B cell (primary cell): ENCODE measurements around the gene EML2. TPM values are rescaled to one million over a fixed set of nuclear protein-coding genes. Genes with fewer than 3 reads are reported as not detected.

ENCODE experiments used
- ATAC-seq: fragments of 200-7000 bp; cut with Tn5 transposase; one replicate; pipeline ENCODE4 v1.10.0; 2021; ENCODE audit warnings: low read depth, mild to moderate bottlenecking, moderate number of reproducible peaks, moderate library complexity
- CTCF ChIA-PET: fragments of 350-600 bp; sonication (Branson Sonifier 250); formaldehyde crosslinking; loops from one replicate; lab custom pipeline; 2021; ENCODE audit warnings: antibody characterized with exemption, inconsistent platforms; lab: Charles Lee
- POLR2A ChIA-PET: fragments of 350-600 bp; sonication (Branson Sonifier 250); formaldehyde crosslinking; loops from one replicate; lab custom pipeline; 2021; ENCODE audit warnings: antibody characterized with exemption; lab: Charles Lee
- DNase-seq: peaks from one replicate; pipeline ENCODE4 v3.0.0; 2013
- H2AFZ ChIP-seq: 2 replicates; pipeline ENCODE4 v1.6.1; 2012; ENCODE audit warnings: mild to moderate bottlenecking, low read depth, low read length; ENCODE audit not compliant: insufficient read depth, poor library complexity, severe bottlenecking
- H3K27ac ChIP-seq, 2 donors: 1 replicate in 1 of 2; 2 replicates in 1 of 2; pipeline ENCODE4 v1.5.1; 2012 to 2013; ENCODE audit warnings: low read length in 2 of 2, mild to moderate bottlenecking in 2 of 2, moderate library complexity in 1 of 2
- H3K27me3 ChIP-seq, 4 experiments: fragments of 200-600 bp in 1 of 4; sonication (generic) in 1 of 4; replicated peaks in 1 of 4; 1 replicate in 2 of 4; 2 replicates in 2 of 4; pipeline versions ENCODE4 v1.6.1 to v1.7.0; 2013 to 2016; ENCODE audit warnings: low read length in 3 of 4, mild to moderate bottlenecking in 2 of 4, mixed read lengths in 1 of 4, moderate library complexity in 1 of 4; ENCODE audit not compliant: insufficient read depth in 4 of 4, control insufficient read depth in 3 of 4; ENCODE audit errors: control extremely low read depth in 1 of 4
- H3K36me3 ChIP-seq, 2 experiments: replicated peaks in 1 of 2; 1 replicate in 1 of 2; 2 replicates in 1 of 2; pipeline versions ENCODE4 v1.6.1 to v1.7.1; 2013; ENCODE audit warnings: low read length in 1 of 2; ENCODE audit not compliant: insufficient read depth in 2 of 2, control insufficient read depth in 1 of 2; ENCODE audit errors: control extremely low read depth in 1 of 2, extremely low read depth in 1 of 2
- H3K4me1 ChIP-seq, 2 donors: fragments of 200-600 bp in 1 of 2; sonication (generic) in 1 of 2; 1 replicate in 1 of 2; 2 replicates in 1 of 2; pipeline versions ENCODE4 v1.5.1 to v1.6.1; 2013 to 2017; ENCODE audit warnings: low read length in 2 of 2; ENCODE audit not compliant: control insufficient read depth in 2 of 2, insufficient read depth in 2 of 2
- H3K4me2 ChIP-seq: replicated peaks from 2 replicates; pipeline ENCODE3; 2012; ENCODE audit warnings: mild to moderate bottlenecking, low read depth, low read length; ENCODE audit not compliant: poor library complexity, severe bottlenecking
- H3K4me3 ChIP-seq, 5 experiments: fragments of 200-600 bp in 1 of 5; sonication (generic) in 1 of 5; 1 replicate in 3 of 5; 2 replicates in 2 of 5; pipeline versions ENCODE4 v1.5.1 to v1.7.0; 2011 to 2016; ENCODE audit warnings: low read length in 4 of 5, mild to moderate bottlenecking in 4 of 5, low read depth in 2 of 5, control low read depth in 1 of 5, moderate library complexity in 1 of 5; ENCODE audit not compliant: insufficient read depth in 1 of 5; ENCODE audit errors: control extremely low read depth in 1 of 5, extremely low read depth in 1 of 5
- H3K79me2 ChIP-seq: fragments of 200-600 bp; sonication (generic); one replicate; pipeline ENCODE4 v1.6.0; 2016; ENCODE audit warnings: low read length; ENCODE audit not compliant: control insufficient read depth, insufficient read depth
- H3K9ac ChIP-seq: fragments of 200-600 bp; sonication (generic); 2 replicates; pipeline ENCODE4 v1.6.1; 2017; ENCODE audit warnings: mild to moderate bottlenecking, low read length, moderate library complexity
- H3K9me3 ChIP-seq, 3 donors: one replicate each; pipeline versions ENCODE4 v1.6.1 to v1.7.1; 2013; ENCODE audit warnings: low read length in 2 of 3; ENCODE audit not compliant: control insufficient read depth in 2 of 3, insufficient read depth in 1 of 3; ENCODE audit errors: control extremely low read depth in 1 of 3
- H4K20me1 ChIP-seq: 2 replicates; pipeline ENCODE4 v1.6.0; 2012; ENCODE audit warnings: mild to moderate bottlenecking, low read length; ENCODE audit not compliant: insufficient read depth, control insufficient read depth, poor library complexity, severe bottlenecking
- H3K27ac Mint-ChIP-seq: one replicate; pipeline ENCODE4 v1.8.0; 2021; ENCODE audit warnings: mixed read lengths
- H3K27me3 Mint-ChIP-seq: one replicate; pipeline ENCODE4 v1.8.0; 2021; ENCODE audit warnings: mixed read lengths
- H3K4me1 Mint-ChIP-seq: one replicate; pipeline ENCODE4 v1.8.0; 2021; ENCODE audit warnings: mixed read lengths
- H3K4me3 Mint-ChIP-seq: one replicate; pipeline ENCODE4 v1.8.0; 2021; ENCODE audit warnings: mixed read lengths
- H3K9me3 Mint-ChIP-seq: one replicate; pipeline ENCODE4 v1.8.0; 2022; ENCODE audit warnings: mixed read lengths; ENCODE audit not compliant: insufficient read depth
- EZH2 ChIP-seq: IDR thresholded peaks from 2 replicates; pipeline ENCODE4 v1.6.1; 2012; ENCODE audit warnings: borderline replicate concordance, low read depth, mild to moderate bottlenecking, moderate library complexity, low read length; ENCODE audit not compliant: insufficient read depth, poor library complexity, severe bottlenecking
- WGBS: methylation state at CpG from one replicate; pipeline ENCODE4 v1.1.5; 2013; ENCODE audit warnings: missing lambda C conversion rate; ENCODE audit not compliant: insufficient coverage; 5-methylcytosine and 5-hydroxymethylcytosine counted together
- intact Hi-C: fragments of 100-400 bp; cut with micrococcal nuclease; formaldehyde crosslinking; loops from one replicate; pipeline ENCODE4 v1.10.0; 2022
- polyA plus RNA-seq: library from polyadenylated mRNA; depleted of rRNA; stranded (reverse); fragments of >200 nt; gene quantifications from 2 replicates; pipeline ENCODE4 v1.2.3, GENCODE V29; 2012
- total RNA-seq, 2 donors: library from RNA; stranded (reverse); fragments of 120-200 nt in 1 of 2; gene quantifications; 1 replicate in 1 of 2; 2 replicates in 1 of 2; pipeline versions ENCODE4 v1.2.3 to v1.2.4, GENCODE V29; 2013 to 2022
- TF ChIP-seq, protein P1 (sequence below): fragments of 200-600 bp; IDR thresholded peaks from one replicate; pipeline ENCODE4 v1.8.0; 2022; ENCODE audit warnings: antibody characterized with exemption, mild to moderate bottlenecking

Gene EML2
- total and polyA plus RNA-seq, 2 donors (not counting 1 experiment from before 2014, with no cell fraction given): 75.0 to 88.5 TPM

DNA sequence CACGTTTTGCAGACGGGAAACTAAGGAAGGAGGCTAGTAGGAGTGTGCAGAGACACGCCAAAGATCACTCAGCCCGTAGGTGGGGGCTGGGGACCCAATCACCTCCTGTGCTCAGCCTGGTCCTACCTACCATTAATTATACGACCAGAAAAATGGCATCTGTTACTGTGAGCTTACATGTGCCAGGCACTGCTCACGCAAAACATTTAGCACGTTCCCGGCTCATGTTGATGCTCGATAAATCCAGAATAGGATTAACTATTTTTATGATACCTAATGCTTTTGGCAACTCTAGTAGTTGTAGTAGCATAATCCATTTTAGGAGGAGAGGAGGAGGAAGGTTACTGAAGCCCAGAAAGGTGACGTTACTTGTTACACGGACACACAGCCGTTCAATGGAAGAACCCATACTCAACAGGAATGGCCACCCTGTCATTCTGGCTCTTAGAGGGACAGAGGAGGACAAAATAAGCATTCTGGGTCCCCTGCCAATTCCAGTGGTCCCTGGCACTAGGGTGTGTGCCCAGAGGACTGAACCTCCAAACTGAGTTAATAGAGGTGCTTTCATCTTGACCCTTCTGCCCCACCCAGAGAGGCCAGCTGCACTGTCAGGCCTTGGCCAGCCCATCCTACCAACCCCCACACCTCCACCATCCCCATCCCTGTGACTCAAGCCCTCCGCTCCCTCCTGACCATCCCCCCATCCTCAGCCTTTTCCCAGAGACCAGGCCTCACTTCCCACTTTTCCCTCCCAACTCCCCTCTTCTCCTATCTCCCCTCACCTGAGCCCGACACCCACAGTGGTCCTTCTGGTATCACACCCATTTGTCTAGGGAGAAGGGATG is 5.0 kb upstream of the EML2 start:
- WGBS: 49% methylated on average over 6 of the region's 14 CpGs
- H3K79me2 ChIP-seq: peaks cover 2% of the 10 kb centered on the region
- H3K9me3 Mint-ChIP-seq: peaks cover 3% of the 10 kb centered on the region
- DNase-seq (peak; percentile 49), ATAC-seq (no peak)
- no peak overlapping the region for H3K4me3 Mint-ChIP-seq
- H3K4me3 ChIP-seq: no peak overlapping the region
- ChIA-PET CTCF (interaction anchor here (1.0 to 5.9 kb wide), 9 partner anchors 10 to 205 kb away, joined by 3 to 60 read pairs (median 6); partner anchors contain the start of genes QPCTL and SNRPD2), POLR2A (interaction anchor here (0.7 kb wide), 1 partner anchor 244 kb away, joined by 3 read pairs; no protein-coding TSS in a partner anchor)
- H3K27me3 ChIP-seq: peaks cover 0 to 13% (median 5%) of the 10 kb centered on the region in 4 experiments
- no peak overlapping the region for H2AFZ ChIP-seq
- peaks cover 45% of the 10 kb centered on the region for H3K4me1 Mint-ChIP-seq
- H3K27ac ChIP-seq: no peak overlapping the region
- peaks cover 0 to 3% (median 0%) of the 10 kb centered on the region in 3 donors for H3K9me3 ChIP-seq
- peak overlapping the region; percentile 98 for H3K4me2 ChIP-seq
- H3K27me3 Mint-ChIP-seq: peaks cover 6% of the 10 kb centered on the region
- no peak overlapping the region for H3K27ac Mint-ChIP-seq
- TF ChIP-seq, protein P1, sequence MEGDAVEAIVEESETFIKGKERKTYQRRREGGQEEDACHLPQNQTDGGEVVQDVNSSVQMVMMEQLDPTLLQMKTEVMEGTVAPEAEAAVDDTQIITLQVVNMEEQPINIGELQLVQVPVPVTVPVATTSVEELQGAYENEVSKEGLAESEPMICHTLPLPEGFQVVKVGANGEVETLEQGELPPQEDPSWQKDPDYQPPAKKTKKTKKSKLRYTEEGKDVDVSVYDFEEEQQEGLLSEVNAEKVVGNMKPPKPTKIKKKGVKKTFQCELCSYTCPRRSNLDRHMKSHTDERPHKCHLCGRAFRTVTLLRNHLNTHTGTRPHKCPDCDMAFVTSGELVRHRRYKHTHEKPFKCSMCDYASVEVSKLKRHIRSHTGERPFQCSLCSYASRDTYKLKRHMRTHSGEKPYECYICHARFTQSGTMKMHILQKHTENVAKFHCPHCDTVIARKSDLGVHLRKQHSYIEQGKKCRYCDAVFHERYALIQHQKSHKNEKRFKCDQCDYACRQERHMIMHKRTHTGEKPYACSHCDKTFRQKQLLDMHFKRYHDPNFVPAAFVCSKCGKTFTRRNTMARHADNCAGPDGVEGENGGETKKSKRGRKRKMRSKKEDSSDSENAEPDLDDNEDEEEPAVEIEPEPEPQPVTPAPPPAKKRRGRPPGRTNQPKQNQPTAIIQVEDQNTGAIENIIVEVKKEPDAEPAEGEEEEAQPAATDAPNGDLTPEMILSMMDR: no peak
- TF ChIP-seq EZH2: no peak
- peaks cover 33 to 59% of the 10 kb centered on the region in 2 donors for H3K4me1 ChIP-seq
- intact Hi-C loops: loop anchor here (1.0 to 5.0 kb wide), 7 partner anchors 37 to 217 kb away; partner anchors contain the start of gene QPCTL
- H3K9ac ChIP-seq: no peak overlapping the region
- H4K20me1 ChIP-seq: no peaks in the 10 kb centered on the region
- H3K36me3 ChIP-seq: no peaks in the 10 kb centered on the region
